ENCODE results near the gene SERPINI2.

The SERPINI2 gene, protein sequence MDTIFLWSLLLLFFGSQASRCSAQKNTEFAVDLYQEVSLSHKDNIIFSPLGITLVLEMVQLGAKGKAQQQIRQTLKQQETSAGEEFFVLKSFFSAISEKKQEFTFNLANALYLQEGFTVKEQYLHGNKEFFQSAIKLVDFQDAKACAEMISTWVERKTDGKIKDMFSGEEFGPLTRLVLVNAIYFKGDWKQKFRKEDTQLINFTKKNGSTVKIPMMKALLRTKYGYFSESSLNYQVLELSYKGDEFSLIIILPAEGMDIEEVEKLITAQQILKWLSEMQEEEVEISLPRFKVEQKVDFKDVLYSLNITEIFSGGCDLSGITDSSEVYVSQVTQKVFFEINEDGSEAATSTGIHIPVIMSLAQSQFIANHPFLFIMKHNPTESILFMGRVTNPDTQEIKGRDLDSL

DNA sequence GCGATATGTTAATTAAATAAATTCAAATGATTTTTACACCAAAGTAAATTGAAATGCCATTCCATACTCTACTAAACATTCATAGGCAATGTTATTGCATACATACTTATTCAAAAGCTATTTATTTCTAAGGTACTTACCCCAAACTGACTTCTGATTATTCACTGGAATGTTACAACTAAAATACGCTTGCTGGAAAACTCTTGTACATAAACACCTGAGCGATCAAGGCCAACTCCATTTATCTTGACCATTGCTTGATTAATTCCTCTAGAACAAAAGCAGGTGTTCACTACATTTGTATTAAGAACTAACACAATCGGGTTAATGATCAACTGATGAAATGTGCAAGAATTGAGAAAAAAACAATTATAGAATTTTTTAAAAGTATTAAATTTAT is at the start of gene SERPINI2:
Gene SERPINI2, minus strand, starts transcription at position 180 of the 400 bp plus-strand sequence. CDS start 2,208 bp downstream, outside the sequence.
- DNase-seq, result no peak

DNA sequence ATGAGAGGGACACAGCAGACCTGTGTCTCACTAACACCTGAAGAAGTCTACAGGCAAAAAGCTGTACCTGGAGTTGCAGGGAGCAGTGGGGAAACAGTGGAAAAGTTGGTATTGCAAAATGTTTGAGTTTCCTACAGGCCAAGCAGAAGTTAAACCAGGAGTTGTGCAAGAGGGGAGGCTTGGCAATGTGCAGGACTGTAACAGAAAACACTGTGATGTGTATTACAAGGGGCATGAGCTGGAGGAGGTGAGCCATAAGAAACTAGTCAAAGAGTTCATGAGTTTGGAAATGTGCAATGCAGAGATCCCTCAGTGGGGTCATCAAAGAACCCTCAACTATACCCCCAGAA is 47.1 kb upstream of the SERPINI2 start:
- DNase-seq, result no peak

DNA sequence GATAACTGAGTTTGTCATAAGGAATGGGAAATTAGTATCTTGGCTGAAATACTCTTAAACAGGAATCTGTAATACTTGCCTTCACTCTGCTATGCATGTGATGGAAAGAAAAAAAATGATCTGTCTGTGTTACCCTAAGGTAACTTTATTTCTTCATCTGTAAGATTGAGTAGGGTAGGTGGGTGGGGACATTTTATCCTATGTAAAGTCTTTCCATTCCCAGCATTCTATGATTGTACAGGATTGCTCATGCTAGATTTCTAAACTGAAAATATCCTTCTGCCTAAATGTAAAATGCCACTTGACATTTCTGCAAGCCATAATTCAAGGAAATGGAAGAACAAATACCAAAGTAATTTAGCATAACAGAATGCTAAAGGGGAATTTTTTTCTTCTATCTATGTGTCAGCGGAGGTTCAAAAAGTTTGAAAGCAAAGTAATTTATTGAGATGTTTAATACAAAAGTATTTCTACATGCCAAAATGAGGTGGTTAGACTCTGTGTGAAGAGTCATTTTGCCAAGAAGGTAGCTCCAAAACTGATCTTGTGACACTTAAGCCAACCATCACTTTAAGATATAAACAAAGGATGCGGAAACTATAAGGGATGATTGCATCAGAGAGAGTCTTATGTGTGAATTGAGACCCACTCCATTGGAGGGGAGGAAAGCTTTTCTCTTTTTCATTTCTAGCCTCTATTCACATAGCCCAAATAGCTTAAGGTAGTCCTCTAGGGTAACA is 46.6 kb upstream of the SERPINI2 start:
- no peak for DNase-seq

DNA sequence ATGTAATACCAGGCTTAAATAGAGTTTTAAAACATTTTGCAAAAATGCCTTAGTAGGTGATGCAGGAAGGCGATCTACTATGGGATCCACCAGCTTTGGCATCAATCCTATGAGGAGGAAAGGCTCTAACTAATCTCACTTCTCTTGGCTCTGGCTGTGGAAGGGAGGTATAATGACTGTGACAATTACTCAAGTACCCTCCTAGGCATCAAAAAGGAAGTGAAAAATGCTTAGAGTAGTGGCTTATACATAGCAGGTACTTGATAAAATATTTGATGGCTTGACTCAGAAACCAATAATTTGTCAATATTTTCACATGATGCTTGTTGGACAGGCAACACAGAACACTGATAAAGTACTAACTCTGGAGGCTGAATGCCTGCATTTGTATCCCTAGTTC is 34.1 kb upstream of the SERPINI2 start:
- no peak for DNase-seq

DNA sequence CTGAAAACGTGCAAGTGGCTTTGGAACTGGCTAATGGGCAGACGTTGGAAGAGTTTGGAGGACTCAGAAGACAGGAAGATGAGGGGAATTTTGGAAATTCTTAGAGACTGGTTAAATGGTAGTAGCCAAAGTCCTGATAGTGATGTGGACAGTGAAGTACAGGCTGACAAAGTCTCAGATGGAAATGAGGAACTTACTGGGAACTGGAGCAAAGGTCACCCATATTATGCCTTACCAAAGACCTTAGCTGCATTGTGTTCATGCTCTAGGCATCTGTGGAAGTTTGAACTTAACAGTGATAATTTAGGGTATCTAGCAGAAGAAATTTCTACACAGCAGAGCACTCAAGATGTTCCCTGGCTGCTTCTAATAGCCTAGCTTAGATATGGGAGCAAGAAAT is 28.6 kb upstream of the SERPINI2 start:
- DNase-seq, result no peak

DNA sequence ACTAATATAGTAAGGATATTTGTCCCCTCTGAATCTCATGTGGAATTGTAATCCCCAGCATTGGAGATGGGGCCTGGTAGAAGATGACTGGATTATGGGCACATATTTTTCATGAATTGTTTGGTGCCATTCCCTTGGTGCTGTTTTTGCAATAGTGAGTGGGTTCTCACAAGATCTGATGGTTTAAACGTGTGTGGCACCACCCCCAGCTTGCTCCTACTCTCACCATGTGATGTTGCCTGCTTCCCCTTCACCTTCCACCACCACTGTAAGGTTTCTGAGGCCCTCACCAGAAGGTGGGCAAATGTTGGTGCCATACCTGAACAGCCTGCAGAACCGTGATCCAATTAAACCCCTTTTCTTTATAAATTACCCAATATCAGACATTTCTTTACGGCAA is 28.1 kb upstream of the SERPINI2 start:
- no peak for DNase-seq

DNA sequence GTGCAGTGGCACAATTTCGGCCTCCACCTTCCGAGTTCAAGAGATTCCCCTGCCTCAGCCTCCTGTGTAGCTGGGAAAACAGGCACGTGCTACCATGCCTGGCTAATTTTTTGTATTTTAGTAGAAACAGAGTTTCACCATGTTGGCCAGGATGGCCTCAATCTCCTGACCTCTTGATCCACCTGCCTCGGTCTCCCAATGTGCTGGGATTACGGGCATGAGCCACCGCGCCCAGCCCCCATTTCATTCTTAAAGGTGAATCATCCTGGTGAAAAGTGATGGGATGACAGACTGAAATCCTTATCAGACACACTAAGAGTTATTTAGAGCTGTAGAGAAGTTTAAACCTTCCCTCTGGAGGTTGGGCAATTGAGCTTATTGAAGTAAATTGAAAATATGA is 24.1 kb upstream of the SERPINI2 start:
- no peak for DNase-seq

DNA sequence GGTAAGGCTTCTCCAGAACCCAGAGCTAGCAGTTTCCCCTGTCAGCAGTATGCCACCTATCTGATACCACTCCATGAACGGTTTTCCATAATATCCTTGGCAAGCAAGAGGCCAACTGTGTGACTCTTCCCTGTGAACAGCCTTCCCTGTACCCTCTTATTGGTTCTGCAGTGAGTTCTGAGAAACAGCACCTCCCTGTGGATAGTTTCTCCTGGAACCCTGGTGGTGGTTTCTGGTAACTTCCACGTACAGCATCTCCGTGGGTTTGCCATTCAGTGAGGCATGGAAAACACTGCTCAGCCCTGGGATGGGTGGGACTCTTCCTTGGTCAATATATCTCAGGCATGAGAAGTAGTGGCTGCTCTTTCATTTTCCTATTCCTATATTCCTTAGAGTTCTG is 19.4 kb upstream of the SERPINI2 start:
- no peak for DNase-seq

DNA sequence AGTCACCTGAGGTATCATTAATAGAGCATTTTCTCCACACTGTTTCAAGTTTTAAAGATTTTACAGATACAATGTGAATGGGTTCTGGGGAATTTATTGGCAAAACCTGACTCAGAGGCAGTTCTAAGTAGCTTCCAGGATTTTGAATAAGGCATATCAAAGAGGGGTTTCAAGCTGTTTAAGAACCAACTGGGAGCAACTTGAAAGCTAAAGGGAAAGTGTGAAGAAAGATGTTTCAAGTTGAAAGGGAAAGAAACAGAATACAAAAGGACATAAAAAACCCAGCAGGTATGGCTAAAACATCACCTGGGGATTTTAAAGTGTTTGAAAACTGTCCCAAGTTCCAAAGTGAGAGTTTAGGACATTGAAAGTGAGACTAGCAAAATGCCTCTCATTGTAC is 17.8 kb upstream of the SERPINI2 start:
- DNase-seq, result no peak

DNA sequence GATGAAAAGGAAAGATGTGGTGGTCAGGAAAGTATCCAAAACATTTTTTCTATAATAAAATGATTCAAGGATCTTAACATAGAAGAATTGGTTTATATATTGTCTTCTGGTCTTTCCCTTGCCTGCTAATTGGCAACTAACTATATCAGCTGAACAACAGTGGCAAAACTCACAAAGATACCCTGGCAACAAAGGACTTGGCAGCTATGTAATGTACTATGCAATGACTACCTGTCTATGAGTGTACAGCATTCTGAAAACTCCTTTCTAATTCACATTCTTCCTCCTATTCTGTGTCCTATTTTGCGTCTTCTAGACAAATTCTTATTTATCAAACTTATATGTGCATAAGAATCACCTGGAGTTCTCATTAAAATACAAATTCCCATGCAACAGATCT is 15.7 kb upstream of the SERPINI2 start:
- DNase-seq, result no peak

DNA sequence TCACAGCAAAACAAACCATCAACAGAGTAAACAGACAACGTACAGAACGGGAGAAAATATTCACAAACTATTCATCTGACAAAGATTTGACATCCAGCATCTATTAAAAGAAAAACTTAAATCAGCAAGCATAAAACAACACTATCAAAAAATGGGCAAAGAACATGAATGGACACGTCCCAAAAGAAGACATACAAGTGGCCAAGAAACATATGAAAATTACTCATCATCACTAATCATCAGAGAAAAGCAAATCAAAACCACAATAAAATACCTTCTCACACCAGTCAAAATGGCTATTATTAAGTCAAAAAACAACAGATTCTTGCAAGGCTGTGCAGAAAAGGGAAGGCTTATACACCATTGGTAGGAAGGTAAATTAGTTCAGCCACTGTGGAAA is 13.7 kb upstream of the SERPINI2 start:
- no peak for DNase-seq

DNA sequence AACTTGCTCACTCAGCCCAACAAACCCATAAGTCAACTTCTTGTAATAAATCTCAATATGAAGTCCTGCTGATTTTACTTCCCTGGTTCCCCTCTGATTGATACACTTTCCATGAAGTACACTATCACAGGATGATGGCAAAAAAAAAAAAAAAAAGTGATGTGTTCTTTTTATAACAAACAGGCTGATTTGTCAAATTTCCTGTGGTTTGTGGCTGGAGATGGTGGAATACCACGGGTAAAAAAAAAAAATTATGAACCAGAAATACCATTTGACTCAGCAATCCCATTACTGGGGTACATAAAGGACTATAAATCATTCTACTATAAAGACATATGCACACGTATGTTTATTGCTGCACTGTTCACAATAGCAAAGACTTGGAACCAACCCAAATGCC is 10.7 kb upstream of the SERPINI2 start:
- no peak for DNase-seq

DNA sequence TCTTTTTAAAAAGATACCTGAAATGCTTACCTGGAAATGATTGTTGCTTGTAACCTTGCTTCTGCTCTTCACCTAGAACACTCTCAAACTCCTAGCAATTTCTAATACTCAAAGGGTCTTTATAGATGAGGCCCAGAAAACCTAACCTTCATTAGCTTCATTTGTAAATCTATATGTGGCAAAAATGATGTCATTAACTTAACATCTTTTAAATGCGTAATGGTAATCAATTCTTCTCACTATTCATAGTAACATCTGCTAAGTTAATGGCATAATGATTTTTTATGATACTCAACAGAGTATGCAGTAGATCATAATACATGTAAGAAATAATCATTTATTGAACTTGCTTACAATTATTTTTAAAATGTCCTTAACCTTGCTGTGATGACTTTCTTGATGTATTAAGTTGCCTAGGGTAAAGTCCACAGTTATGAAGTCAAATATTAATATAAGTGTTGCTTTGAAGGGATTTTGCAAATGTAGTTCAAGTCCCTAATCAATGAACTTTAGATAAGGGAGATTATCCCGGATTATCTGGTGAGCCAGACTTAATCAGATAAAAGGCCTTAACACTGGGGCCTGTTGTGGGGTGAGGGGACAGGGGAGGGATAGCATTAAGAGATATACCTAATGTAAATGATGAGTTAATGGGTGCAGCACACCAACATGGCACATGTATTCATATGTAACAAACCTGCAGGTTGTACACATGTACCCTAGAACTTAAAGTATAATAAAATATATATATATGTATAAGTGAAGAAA is 10.1 kb upstream of the SERPINI2 start:
- no peak for DNase-seq

DNA sequence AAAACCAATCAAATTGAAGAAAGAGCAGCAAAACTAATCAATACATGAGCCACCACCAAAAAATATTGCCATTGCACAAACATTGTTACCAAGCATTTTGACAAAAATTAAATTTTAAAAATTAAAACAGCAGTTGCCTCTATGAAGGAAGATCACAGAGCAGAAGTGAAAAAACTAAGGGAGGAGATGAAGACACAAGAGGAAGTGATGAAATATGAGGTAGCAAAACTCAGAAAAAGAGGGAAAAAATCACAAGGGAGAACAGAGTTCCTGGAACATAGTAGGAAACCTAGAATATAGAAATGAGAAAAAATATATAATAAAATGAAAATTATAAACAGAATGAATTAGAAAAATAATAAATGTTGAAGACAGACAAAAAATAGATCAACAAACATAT is 7.3 kb upstream of the SERPINI2 start:
- no peak for DNase-seq

DNA sequence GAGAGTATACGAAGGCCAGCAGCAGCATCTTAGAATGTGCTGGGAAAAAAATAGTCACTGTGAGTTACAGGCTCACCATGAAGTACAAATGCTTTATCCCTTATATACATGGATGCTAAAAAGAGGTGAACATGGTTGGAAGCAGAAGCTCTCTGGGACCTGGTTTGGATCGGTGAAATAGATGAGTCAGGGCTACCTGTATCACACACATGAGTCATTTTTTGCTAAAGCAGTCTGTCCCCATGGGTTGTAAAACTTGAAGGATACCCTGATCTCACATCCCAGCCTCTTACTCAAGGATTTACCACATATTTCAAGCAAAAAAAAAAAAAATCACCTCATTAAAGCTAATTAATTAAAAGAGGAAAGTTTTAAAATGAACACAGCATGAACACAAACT is 6.9 kb upstream of the SERPINI2 start:
- no peak for DNase-seq

DNA sequence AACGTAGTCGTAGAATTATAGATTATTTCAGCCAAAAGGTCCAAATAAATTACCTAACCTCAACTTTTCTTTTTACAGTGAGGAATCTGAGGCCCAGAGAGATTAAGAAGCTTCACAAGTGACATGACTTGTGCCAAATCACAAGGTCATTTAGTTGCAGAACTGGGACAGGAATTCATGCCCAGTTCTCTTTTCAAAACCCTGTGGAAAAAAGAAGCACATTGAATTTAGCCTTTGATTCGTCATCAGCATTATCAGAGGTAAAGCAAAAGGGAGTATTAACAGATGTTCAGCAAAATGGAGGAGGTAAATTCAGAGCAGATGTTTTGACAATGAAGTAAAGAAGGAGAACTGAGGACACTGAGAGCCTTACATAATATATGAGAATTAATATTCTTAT is 4.5 kb downstream of the SERPINI2 start:
- no peak for DNase-seq

DNA sequence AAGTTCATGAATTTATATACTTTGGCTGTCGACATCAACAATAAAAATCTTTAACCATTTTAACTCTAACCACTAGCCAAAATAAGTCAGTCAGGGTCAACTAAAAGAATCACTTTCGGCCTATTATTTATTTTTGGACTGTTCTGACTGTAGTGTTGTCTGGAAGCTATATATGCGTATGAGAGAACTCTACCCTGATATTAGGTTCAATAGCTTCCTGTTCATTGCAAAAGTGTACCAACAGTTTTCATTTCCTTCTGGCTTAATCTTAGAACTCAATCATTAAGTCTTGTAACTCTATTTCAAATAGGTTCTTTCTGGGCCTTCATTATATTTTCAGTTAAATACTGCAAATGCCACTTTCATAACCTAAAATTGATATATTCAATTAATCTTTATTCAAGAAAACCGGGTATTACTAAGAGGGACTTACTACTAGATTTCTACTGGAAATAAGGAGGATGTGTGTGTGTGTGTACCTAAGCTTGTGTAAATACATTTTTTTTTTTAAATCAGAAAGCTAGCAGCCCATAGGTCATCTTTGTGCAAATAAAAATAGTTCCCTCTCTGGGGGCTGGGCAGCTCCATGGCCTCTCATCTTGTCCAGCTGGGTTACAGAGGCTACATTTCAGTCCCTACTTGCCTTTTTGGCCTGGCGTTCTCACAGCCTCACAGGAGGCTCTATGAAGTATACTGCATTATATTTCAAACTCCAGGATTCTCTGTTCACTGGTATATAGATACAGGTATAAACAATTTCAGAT is 5.8 kb downstream of the SERPINI2 start:
- DNase-seq, result no peak

DNA sequence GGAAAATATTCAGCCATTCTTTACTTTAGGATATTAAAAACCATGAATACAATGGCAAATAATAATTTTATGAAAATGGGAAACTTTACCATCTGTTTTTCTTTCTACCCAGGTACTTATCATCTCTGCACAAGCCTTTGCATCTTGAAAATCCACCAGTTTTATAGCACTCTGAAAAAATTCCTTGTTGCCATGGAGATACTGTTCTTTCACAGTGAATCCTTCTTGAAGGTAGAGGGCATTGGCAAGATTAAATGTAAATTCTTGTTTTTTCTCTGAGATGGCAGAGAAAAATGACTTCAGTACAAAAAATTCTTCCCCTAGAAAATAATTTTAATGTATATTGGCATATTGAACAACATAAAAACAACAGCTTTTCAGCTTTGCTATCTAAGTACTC is 6.9 kb downstream of the SERPINI2 start:
- no peak for DNase-seq

DNA sequence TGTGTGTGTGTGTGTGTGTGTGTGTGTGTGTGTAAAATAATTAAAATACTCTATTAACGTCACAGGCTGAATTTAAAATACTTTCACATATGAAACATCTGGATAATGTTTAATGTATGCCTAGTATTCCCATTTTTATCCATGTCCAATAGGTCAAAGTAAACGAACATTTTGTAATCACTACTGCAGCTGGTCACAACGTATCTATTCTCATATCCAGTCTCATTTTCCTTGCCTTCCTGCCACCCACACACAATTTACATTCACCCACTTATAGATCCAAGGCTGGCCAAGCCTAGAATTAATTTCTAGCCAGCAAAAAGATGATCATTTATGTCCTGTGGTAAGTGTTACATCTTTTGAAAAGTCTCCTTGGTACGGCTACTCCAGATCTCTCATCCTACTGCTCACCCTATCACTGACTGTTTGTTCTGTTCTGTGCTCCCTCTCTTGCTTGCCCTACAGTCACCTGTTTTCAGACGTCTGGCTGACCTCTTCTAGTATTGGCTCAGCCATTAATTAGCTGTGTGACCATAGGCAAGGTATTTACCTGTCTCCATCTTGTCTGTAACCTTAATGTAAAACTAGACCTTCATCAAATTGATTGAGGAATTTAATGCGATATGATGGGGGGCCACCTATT is 17.6 kb downstream of the SERPINI2 start:
- no peak for DNase-seq

DNA sequence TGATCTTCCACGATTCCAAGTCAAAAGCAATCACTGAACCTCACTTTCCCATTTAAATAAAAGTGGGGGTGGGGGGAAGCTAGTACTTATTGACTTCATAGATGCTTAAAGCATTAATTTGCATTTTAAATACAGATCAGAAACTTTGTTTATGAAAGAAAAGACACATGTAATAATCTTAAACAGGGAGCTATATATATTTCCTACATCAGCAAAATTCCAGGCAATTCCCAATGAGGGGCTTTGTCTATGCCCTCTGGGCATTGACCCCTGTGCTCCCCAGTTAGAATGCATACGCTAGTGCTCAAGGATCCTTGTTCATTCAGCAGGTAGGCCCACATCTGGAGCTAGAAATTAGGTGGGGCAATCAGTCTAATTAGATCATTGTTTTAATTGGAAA is 20.0 kb downstream of the SERPINI2 start:
- no peak for DNase-seq

DNA sequence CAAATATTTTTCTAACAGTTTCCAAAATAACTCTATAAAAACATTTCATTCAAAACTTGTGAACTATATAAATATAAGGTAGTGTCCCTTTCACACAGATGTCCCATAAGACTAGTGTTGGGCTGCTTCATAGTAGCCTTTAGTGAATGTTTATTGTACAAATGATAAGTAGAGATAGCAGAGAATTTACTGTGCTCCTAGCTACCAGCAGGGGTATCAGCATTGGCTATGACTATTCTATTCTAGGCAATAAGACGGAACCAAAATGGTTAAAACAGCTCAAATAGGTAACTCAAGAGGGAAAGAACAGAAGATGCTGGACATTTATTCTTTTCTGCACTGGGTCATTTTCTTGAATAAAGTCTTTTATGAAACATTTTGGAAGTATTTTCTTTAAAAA is 22.6 kb downstream of the SERPINI2 start:
- DNase-seq, result no peak

DNA sequence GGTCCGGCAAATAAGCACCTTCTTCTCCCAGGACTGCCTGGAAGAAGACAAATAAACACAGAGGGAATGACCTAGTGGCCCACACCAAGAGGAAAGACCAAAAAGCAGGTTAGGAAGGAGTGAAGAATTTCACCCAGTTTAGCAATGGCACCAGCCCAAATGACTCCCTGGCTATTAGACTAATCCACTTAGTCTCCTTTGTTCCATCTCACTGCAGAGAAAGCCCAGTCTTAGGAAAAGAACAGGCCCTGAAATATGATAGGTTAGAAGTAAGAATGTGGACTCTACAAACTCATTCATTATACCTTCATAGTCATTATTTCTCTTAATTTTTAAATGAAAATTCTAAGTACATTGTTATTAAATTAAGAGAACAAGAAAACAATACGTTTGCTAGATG is 23.2 kb downstream of the SERPINI2 start:
- DNase-seq, result no peak

DNA sequence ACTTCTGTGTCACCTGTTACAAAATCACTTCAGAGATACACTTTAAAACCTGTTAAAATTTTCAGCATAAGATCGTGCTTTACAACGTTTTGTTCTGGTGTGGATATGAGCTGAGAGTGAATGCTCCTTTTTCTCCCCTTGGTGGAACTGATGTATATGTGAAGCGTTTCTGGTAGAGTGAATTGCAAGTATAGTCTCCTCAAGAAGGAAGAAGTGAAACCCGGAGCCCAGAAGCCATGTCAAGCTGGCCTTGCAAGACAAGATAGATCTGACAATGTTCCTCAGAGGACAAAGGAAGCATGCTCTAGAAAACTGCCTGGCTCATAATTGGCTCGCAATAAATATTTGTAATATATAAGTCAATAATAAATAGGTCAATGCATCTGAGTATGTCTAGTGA is 23.6 kb downstream of the SERPINI2 start:
- DNase-seq, result no peak
